Tibial artery (tissue), 4 donors: ENCODE results near the gene NUP35.

Source experiments
- DNase-seq, 2 donors: peaks; one replicate each; pipeline ENCODE4 v3.0.0-alpha.2; 2019
- H3K27ac ChIP-seq, 2 donors: fragments of 200-600 bp; sonication (generic) in 1 of 2; 1 replicate in 1 of 2; 2 replicates in 1 of 2; pipeline ENCODE4 v1.5.1; 2018 to 2019; ENCODE audit warnings: mild to moderate bottlenecking in 1 of 2
- H3K27me3 ChIP-seq, 2 donors: fragments of 200-600 bp; sonication (generic) in 1 of 2; one replicate each; pipeline versions ENCODE4 v1.5.1 to v1.6.0; 2016 to 2019
- H3K36me3 ChIP-seq, 3 donors: fragments of 200-600 bp; sonication (generic) in 2 of 3; one replicate each; pipeline ENCODE4 v1.5.1; 2016 to 2019; ENCODE audit warnings: mild to moderate bottlenecking in 2 of 3
- H3K4me1 ChIP-seq, 4 donors: fragments of 200-600 bp; sonication (generic) in 2 of 4; 1 replicate in 3 of 4; 2 replicates in 1 of 4; pipeline ENCODE4 v1.5.1; 2016 to 2019
- H3K4me3 ChIP-seq, 2 donors: fragments of 200-600 bp; sonication (generic) in 1 of 2; 1 replicate in 1 of 2; 2 replicates in 1 of 2; pipeline ENCODE4 v1.5.1; 2018 to 2019; ENCODE audit warnings: mild to moderate bottlenecking in 2 of 2
- H3K9me3 ChIP-seq, 3 donors: fragments of 200-600 bp; sonication (generic) in 1 of 3; one replicate each; pipeline ENCODE4 v1.5.1; 2016 to 2019
- CTCF ChIP-seq, 2 experiments: fragments of 200-600 bp in 1 of 2; fragments of 450-650 bp in 1 of 2; IDR thresholded peaks; one replicate each; pipeline ENCODE4 v1.5.1; 2017 to 2019; ENCODE audit warnings: antibody characterized with exemption in 2 of 2, mild to moderate bottlenecking in 1 of 2, moderate library complexity in 1 of 2
- intact Hi-C: fragments of 100-400 bp; cut with DNase I; formaldehyde crosslinking; loops from one replicate; pipeline ENCODE4 v1.15.0; 2023; ENCODE audit warnings: low total_unique reads

Gene NUP35

GRCh38 chr2:183123959-183124221 is 353 bp upstream of the NUP35 start:
- Histone ChIP-seq H3K27ac (peak overlapping the region; percentile 72 to 80), H3K4me3 (peak overlapping the region; percentile 69 to 82), H3K27me3 (no peaks in the 10 kb centered on the region), H3K36me3 (no peaks in the 10 kb centered on the region), H3K4me1 (peaks cover 0 to 19% (median 9%) of the 10 kb centered on the region in 4 donors), H3K9me3 (no peaks in the 10 kb centered on the region)
- DNase-seq: no peak
- intact Hi-C loops: loop anchor here (10.0 kb wide), 1 partner anchor 49 kb away; the partner anchor contains the start of gene DUSP19
- no peak for TF ChIP-seq CTCF (IDR thresholded peaks at IDR 0.05)

- H3K27ac ChIP-seq: peak overlapping the region; percentile 72 to 80
- no peak for DNase-seq
- intact Hi-C loops: loop anchor here (10.0 kb wide), 1 partner anchor 50 kb away; the partner anchor contains the start of gene DUSP19
Observed at GRCh38 chr2:183124957-183125255, 663 bp downstream of the NUP35 start.

GRCh38 chr2:183125659-183126341 is 1.6 kb downstream of the NUP35 start:
- intact Hi-C loops: loop anchor here (10.0 kb wide), 1 partner anchor 51 kb away; the partner anchor contains the start of gene DUSP19
- DNase-seq: no peak

More at GRCh38 chr2:183124957-183125255, 663 bp downstream of the NUP35 start:
- no peak for TF ChIP-seq CTCF (IDR thresholded peaks at IDR 0.05)
- H3K4me1 ChIP-seq: peaks cover 0 to 19% (median 9%) of the 10 kb centered on the region in 4 donors
- H3K27me3 ChIP-seq: no peaks in the 10 kb centered on the region
- no peaks in the 10 kb centered on the region for H3K36me3 ChIP-seq
- H3K4me3 ChIP-seq: peak overlapping the region; percentile 69 to 82
- no peaks in the 10 kb centered on the region for H3K9me3 ChIP-seq

GRCh38 chr2:183126635-183127034 is 2.4 kb downstream of the NUP35 start:
- Histone ChIP-seq H3K4me1 (peaks cover 0 to 19% (median 9%) of the 10 kb centered on the region in 4 donors), H3K36me3 (peaks cover 0 to 9% (median 8%) of the 10 kb centered on the region in 3 donors), H3K27me3 (no peaks in the 10 kb centered on the region), H3K9me3 (no peaks in the 10 kb centered on the region), H3K27ac (no peak overlapping the region), H3K4me3 (no peak overlapping the region)
- no peak for TF ChIP-seq CTCF (IDR thresholded peaks at IDR 0.05)
- intact Hi-C loops: loop anchor here (10.0 kb wide), 1 partner anchor 52 kb away; the partner anchor contains the start of gene DUSP19
- no peak for DNase-seq

More at GRCh38 chr2:183125659-183126341, 1.6 kb downstream of the NUP35 start:
- Histone ChIP-seq H3K27me3 (no peaks in the 10 kb centered on the region), H3K9me3 (no peaks in the 10 kb centered on the region), H3K36me3 (peaks cover 0 to 2% (median 1%) of the 10 kb centered on the region in 3 donors), H3K4me3 (peak overlapping the region in 1 of 2 donors; percentile 69), H3K4me1 (peaks cover 0 to 19% (median 9%) of the 10 kb centered on the region in 4 donors), H3K27ac (no peak overlapping the region)
- no peak for TF ChIP-seq CTCF (IDR thresholded peaks at IDR 0.05)

GRCh38 chr2:183134016-183134415 is 9.8 kb downstream of the NUP35 start:
- Histone ChIP-seq H3K4me3 (no peak overlapping the region), H3K27me3 (no peaks in the 10 kb centered on the region), H3K9me3 (no peaks in the 10 kb centered on the region), H3K36me3 (peaks cover 12 to 20% (median 15%) of the 10 kb centered on the region in 3 donors), H3K4me1 (no peaks in the 10 kb centered on the region), H3K27ac (no peak overlapping the region)
- no peak for TF ChIP-seq CTCF (IDR thresholded peaks at IDR 0.05)
- DNase-seq: no peak
- intact Hi-C loops: no loop called here
